Keratinocyte (primary cell): ENCODE measurements around the gene FAM114A1.

Experiments used
- CTCF ChIP-seq, 3 experiments: IDR thresholded peaks in 1 of 3; conservative IDR thresholded peaks in 1 of 3; optimal IDR thresholded peaks in 1 of 3; 2 replicates in 2 of 3; 3 replicates in 1 of 3; pipeline versions ENCODE3 to v1.5.1; 2011; ENCODE audit warnings: low read length in 3 of 3, mild to moderate bottlenecking in 3 of 3, moderate library complexity in 2 of 3, control low read depth in 1 of 3, inconsistent platforms in 1 of 3; ENCODE audit not compliant: insufficient read depth in 2 of 3; ENCODE audit errors: extremely low read depth in 1 of 3
- EZH2 ChIP-seq: IDR thresholded peaks from one replicate; pipeline ENCODE4 v1.6.1; 2012; ENCODE audit warnings: inconsistent platforms, mild to moderate bottlenecking, low read length, moderate library complexity

- TF ChIP-seq EZH2 (no peak), CTCF (optimal IDR thresholded peaks at IDR 0.05 in 1 of 3, IDR thresholded peaks at IDR 0.05 in 1 of 3, conservative IDR thresholded peaks at IDR 0.05 in 1 of 3; ENCODE audit: extremely low read depth in 1 of 3, insufficient read depth in 2 of 3, low read length in 3 of 3) (no peak)
These were observed at the start of gene FAM114A1 for GRCh38 chr4:38867478-38868058.
